Ramos (cell line): ENCODE results near the gene SRSF3.
"Not testable (repeated sequence)": the region's sequence is repeated elsewhere in the genome, so short reads cannot be mapped to it uniquely, and the experiment has no call there.

Experiments
- in situ Hi-C: fragments of 300-500 bp; cut with MboI; formaldehyde crosslinking; loops from one replicate; pipeline ENCODE4 v1.14.3; 2022; ENCODE audit warnings: low sequenced_read_pairs; ENCODE audit not compliant: unreplicated experiment

Gene SRSF3

DNA sequence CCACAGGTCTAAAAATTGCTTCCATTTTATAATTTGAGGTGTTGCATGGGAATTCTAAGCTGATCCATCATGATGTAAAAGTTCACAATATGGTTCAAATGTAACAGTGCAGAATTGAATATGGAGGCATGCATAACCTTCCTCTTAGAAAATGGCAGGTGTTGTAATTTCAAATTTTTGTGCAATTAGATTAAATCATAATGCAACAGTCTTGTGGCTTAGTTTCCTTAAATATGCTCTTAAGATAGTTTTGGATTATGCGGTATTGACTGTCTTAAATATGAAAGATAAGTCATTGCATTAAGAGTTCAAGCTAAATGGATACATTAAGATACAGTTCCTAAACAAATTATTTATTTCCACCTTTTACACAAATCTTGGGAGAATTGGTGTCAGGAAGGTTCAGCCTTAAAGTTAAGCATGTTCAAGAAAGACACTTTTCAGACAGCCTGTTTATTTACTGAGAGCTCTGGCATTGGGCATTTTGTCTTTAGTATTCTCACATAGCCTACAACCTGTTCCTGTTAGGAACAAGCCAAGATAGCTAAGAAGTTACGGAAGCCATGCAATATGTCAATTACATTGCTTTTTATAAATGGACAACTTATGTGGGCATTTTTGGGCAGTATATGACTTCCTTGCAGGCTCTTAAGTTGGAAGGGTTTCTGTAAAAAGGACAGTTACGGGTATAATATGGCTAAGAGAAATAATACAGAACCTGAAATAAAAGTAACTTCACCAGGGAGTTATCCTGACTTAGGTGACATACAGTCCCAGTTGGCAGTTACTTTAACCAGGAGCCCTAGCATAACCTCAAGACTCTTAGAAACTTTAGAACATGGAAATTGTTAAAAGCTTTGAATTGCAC lies 9.3 kb downstream of the SRSF3 start:
- in situ Hi-C loops = no loop called here

DNA sequence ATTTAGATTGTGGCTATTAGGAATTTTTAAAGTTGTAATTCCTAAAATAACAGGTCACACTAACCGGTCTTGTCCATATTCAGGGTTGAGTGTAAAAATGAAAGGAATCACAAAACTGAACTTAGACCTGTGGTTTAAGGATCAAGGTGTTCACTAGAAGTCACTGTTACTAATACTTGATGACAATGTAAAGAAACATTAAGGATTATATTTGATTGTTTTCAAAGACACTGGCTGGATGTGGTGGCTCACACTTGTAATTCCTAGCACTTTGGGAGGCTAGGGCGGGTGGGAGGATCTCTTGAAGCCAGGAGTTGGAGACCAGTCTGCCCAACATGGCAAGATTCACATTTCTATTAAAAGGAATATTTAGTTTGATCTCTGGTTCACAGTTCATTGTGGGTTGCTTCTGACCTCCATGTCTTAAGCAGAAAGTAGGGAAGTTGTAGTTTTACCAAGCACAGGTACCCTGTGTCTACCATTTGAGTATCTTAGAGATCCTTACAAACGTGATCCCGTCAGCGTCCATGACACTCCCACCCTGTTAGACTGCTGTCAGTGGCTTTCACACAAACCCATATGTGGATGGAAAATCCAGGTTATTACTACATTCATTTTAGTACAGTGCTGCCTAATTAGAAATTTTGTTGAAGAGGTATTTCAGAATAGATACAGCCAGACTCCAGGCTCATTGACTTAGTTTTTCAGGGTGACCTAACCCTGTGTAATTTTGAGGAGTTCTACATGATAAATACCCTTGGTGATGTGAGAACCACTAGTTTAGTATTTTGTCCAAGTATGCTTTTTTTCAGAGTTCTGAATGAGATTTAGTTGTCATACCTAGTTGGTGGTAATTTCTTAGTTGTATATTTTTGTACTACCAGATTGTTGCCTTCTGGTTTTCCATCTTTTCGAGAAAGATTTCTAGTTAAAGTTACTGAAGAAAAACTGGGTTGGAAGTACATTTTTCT lies 10.2 kb downstream of the SRSF3 start:
- in situ Hi-C loops = no loop called here

DNA sequence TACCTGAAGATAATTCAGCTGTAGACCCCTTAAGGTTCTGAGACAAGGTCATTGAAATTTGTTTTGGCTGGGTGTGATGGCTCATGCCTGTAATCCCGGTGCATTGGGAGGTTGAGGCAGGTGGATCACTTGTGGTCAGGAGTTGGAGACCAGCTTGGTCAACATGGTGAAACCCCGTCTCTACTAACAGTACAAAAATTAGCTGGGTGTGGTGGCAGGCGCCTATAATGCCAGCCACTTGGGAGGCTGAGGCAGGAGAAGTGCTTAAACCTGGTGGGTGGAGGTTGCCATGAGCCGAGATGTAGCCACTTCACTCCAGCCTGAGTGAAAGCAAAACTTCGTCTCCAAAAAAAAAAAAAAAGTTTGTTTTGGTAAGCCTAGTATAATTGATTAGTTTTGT lies 11.0 kb downstream of the SRSF3 start:
- in situ Hi-C loops = no loop called here

DNA sequence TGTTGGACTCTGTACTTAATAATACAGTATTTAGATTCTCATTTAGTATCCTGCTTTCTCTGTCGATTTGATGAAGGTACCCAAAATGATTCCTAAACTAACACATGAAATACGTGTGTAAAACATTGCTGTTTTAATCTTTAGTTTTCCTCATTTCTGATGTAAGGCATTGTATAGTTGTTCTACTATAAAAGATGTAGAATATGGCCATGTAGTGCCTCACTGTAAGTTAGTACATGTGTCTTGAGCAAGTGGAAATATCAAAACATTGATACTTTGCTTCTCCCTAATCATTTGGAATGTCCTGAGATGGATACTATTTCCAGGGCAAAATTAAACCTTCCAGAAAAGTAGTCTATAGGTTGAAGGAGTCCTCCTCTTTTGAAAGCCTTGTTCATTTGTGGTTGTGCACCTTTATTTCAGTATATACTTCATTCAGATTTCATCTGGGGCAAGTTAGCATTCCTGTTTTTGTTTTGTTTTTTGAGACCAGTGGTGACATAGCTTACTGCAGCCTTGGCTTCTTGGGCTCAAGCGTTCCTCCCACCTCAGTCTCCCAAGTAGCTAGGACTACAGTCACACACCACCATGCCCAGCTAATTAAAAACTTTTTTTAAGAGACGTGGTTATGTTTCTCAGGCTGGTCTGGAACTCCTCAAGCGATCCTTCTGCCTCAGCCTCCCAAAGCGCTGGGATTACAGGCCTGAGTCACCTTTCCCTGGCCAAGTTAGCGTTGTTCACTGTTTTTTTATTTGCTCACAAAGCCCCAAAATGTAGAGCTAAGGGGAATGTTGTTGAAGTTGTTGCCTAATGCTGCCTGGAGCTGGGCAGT lies 11.6 kb downstream of the SRSF3 start:
- in situ Hi-C loops = no loop called here

DNA sequence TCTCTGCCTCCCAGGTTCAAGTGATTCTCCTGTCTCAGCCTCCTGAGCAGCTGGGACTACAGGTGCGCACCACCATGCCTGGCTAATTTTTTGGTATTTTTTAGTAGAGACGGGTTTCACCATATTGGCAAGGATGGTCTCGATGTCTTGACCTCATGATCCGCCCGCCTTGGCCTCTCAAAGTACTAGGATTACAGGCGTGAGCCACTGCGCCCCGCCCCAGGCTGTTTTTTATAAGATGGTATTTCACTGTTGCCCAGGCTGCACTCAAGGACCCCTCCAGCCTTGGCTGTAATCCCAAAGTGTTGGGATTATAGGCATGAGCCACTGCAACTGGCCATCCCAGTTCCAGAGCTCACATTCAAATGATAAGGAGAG lies 13.1 kb downstream of the SRSF3 start:
- in situ Hi-C loops = not testable (repeated sequence)

DNA sequence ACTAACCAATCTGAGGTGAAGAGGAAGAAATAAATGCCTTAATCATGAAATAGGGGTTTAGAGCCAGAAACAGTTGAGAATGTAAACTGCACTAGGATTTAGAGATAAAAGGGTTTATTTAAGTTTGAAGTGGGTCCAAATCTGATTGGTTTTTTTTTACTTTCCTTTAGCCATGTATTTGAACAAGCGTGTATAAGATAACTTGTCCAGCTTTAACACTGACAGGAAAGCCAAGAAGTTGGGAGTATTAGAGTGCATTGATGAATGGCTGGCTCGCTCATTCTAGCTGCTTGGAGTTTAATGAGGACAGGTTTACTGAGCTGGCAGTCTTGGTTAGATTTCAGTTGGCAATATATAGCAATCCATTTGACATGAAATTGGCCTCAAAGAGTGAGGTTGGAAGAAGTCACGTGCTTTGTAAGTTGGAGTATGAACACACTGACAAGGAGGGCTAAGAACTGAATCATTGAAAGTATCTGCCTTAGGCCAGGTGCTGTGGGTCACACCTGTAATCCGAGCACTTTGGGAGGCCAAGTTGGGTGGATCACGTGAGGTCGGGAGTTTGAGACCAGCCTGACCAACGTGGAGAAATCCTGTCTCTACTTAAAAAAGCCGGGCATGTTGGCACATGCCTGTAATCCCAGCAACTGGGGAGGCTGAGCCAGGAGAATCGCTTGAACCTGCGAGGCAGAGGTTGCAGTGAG lies 13.7 kb downstream of the SRSF3 start:
- in situ Hi-C loops = no loop called here

DNA sequence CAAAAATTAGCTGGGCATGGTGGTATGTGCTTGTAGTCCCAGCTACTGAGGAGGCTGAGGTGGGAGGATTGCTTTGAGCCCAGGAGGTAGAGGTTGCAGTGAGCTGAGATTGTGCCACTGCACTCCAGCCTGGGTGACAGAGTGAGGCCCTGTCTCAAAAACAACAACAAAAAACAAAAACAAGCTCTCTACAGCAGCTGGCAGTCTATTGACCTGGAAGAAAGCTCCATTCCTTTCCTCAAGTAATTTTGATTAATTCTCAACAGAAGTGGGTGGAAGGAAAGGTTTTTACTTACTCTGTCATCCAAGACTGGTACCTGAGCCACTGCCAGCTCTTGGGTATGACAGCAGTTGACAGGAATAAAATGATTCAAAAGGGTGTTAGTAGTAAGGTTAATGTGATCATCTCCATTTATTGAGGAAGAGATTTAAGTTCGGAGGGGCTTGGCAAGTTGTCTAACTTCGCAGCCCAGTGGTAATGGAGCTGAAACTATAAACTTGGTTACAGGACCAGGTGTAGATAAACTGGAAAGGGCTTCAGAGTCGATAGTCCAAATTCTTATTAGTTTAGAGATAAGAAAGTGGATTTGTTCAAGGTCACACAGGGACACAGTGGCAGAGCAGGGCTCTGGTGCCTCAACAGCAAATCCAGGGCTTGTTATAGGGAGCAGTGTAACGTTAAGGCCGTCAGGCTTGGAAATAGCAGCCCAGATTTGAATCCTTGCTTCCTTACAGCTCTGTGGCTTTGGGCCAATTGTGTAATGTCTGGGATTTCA lies 14.8 kb downstream of the SRSF3 start:
- in situ Hi-C loops = no loop called here

DNA sequence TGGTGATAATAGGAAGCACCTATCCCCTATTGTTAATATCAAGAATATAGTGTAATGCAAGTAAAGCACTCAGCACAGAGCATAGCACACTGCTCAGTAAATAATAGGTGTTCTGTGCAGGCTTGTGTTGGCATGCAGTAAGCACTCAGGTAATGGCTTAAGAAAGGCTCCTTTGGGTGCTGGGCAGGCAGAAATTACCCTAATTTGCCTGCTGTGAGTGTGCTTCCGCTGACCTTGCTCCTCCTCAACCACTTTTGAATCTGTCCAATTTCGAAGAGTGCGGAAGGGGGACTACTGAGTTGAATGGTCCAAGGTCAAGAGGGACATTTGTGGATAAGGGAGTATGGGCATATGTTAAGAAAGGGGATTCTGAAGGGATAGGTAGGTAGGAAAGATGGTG lies 15.4 kb downstream of the SRSF3 start:
- in situ Hi-C loops = no loop called here

DNA sequence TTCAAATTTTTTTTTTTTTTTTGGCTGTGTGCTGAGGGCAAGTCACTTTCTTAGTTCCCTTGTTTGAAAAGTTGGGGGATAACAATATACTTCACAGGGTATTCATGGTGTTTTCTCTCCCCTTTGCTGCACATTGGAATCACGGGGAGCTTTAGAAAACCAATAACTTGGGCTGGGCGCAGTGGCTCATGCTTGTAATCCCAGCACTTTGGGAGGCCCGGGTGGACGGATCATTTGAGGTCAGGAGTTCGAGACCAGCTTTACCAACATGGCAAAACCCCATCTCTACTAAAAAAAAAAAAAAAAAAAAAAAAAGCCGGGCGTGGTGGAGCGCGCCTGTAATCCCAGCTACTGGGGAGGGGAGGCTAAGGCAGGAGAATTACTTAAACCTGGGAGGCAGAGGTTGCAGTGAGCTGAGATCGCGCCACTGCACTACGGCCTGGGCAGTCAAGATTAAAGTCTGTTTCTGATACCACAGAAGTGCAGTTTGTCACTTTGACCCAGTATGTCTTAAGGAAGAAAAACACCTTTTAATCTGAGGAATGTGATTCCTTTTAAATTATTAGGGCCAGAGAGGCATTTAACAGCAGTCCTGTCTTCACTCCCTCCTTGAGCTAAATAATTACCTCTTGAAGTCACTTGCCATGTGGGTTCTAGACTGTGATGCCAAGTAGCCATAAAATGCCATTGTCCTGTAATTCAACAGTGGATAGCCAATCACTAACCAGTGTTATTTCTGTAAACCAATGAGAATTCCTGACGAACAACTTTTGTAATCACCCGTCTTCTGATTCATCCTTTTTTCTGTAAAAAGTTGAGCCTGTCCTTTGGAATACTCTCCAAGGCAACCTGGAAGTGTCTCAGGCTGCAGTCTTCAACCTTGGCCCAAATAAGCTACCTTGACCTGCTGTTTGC lies 16.1 kb downstream of the SRSF3 start:
- in situ Hi-C loops = no loop called here

DNA sequence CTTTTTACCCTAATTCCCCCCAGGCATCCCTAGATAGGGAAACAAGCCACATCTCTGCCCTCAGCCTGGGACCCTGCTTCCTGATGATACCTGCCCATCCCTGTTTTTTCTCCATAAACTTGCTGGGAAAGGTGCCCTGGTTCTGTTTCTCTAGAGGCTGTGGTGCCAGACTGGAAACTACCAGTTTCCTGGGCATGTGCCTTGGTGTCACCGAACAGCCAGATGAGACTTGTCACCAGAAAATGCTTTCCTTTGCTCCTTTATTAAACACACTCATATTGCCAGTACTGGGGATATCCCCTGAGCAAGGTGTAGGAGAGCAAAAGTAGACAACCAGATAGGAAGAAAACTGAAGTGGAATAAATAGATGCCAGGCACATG lies 16.8 kb downstream of the SRSF3 start:
- in situ Hi-C loops = no loop called here

DNA sequence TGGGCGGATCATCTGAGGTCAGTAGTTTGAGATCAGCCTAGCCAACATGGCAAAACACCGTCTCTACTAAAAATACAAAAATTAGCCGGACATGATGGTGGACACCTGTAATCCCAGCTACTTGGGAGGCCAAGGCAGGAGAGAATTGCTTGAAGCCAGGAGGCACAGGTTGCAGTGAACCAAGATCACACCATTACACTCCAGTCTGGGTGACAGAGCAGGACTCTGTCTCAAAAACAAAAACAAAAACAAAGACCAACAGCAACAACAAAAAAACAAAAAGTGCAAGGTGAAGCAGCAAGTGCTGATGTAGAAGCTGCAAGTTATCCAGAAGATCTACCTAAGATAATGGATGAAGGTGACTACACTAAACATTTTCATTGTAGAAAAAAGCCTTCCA lies 17.5 kb downstream of the SRSF3 start:
- in situ Hi-C loops = not testable (repeated sequence)

DNA sequence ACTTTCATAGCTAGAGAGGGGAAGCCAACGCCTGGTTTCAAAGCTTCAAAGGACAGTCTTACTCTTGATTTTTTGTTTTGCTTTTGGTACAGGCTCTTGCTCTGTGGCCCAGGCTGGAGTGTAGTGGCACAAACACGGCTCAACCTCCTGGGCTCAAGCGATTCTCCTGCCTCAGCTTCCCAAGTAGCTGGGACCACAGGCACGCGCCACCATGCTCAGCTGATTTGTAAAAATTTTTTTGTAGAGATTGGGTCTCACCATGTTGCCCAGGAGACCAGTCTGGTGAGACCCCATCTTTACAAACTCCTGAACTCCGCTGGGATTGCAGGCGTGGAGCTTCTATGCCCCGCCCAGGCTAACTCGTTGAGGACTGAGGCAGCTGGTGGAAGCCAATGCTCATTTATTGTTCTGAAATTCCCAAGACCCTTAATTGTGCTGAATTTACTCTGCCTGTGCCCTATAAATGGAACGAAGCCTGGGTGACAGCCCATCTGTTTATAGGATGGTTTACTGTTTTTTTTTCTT lies 18.0 kb downstream of the SRSF3 start:
- in situ Hi-C loops = no loop called here

DNA sequence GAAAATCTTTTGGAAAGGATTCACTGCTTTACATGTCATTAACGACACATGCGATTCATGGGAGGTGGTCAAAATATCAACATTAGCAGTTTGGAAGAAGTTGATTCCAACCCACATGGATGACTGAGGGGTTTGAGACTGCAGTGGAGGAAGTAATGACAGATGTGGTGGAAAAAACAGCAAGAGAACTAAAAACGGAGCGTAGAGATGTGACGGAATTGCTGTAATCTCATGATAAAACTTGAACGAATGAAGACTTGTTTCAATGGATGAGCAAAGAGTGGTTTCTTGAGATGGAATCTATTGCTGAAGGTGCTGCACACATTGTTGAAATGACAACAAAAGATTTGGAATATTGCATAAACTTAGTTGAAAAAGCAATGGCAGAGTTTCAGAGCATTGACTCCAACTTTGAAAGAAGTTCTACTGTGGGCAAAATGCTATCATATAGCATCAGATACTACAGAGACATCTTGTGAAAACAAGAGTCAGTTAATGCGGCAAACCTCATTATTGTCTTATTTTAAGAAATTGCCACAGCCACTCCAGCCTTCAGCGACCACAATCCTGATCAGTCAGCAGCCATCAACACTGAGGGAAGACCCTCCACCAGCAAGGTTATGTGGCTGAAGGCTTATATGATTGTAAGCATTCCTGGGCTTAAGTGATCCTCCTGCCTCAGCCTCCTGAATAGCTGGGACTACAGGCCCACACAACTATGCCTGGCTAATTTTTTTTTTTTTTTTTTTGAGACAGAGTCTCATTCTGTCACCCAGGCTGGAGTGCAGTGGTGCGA lies 19.2 kb downstream of the SRSF3 start:
- in situ Hi-C loops = no loop called here

DNA sequence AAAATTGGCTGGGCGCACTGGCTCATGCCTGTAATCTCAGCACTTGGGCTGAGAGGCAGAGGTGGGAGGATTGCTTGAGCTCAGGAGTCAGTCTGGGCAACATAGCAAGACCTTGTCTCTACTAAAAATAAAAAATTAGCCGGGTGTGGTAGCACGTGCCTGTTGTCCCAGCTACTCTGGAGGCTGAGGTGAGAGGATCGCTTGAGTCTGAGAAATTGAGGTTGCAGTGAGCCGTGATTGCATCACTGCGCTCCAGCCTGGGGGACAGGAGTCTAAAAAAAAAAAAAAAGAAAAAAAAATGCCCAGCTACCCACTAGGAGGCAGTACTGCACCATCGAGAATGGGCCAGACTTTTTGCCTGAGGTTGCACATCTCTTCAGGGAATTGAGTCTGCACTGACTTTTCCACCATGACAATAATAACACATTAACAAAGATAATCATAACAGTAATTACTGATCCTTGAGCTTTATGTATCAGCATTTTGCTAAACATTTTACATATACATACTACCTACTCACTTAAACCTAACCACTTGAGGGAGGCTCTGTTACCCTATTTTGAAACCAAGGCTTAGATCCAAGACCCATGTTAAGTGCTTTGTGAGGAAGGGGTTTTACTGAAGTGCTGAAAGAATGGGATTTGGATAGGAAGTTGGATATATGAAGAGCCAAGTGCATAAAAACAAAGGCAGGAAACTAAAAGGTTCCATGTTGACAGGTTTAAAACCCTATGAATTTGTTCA lies 21.0 kb downstream of the SRSF3 start:
- in situ Hi-C loops = no loop called here

DNA sequence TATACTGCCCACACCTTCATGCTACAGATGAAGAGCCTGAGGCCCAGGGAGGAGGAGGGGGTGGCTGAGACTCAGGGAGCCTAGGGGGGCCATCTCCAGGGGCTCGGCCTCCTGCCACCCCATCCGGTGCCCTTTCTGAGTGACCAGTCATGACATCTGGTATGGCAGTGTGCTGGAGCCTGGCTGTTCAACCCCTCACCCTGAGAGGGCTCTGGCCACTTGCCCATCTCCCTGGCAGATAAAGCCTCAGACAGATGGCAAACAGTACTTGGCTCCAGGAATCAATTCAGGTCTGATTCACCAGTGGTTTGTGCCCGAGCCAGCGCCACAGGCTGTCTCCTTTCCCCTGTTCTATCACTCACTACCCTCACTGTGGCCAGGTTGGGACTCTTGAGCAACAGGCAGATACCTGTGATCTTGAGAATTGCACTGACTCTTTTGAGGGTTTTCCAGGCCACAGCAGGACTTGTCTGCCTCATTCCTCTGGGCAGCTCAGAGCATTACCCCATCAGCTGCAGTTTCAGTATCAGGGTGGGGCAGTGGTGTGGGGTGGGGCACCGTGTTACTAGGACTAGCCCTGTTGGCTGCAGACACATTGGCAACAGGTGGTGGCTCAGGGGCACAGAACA lies 22.8 kb downstream of the SRSF3 start:
- in situ Hi-C loops = no loop called here
